ENCODE data around the gene SLC43A3. TPM values are rescaled to one million over a fixed set of nuclear protein-coding genes. Genes with fewer than 3 reads are reported as not detected.
"Not testable (repeated sequence)": the region's sequence is repeated elsewhere in the genome, so short reads cannot be mapped to it uniquely, and the experiment has no call there.

The SLC43A3 gene
- total and polyA plus RNA-seq, 2 donors (not counting 3 experiments of a cell fraction or from before 2014, with no cell fraction given), result 68.9 to 104 TPM

- dilution Hi-C loops (cut with MboI; ENCODE audit: extremely low pct_ligation_motif_present, low sequenced_read_pairs), result not testable (repeated sequence)
Observed at GRCh38 chr11:57361420-57361819, 65.5 kb downstream of the SLC43A3 start.

GRCh38 chr11:57360991-57361390 is 65.9 kb downstream of the SLC43A3 start:
- Histone ChIP-seq H3K9ac (replicated peaks; ENCODE audit: extremely low read depth, insufficient read depth, low read length) (no peak overlapping the region), H3K27ac (ENCODE audit: insufficient read depth, low read depth, low read length) (no peak overlapping the region), H3K4me2 (ENCODE audit: insufficient read depth, low read length) (no peak overlapping the region), H3K27me3 (ENCODE audit: control insufficient read depth in 2 of 2, insufficient read depth in 2 of 2, low read length in 2 of 2) (peaks cover 0 to 7% of the 10 kb centered on the region in 2 experiments), H3K9me3 (replicated peaks; ENCODE audit: control insufficient read depth, insufficient read depth, low read length) (no peaks in the 10 kb centered on the region), H3K79me2 (ENCODE audit: control insufficient read depth, insufficient read depth, low read length) (no peaks in the 10 kb centered on the region), H3K9me1 (replicated peaks; ENCODE audit: control insufficient read depth, extremely low read depth, insufficient read depth, low read length) (no peaks in the 10 kb centered on the region), H2AFZ (ENCODE audit: low read depth, low read length) (no peak overlapping the region), H3K4me3 (replicated peaks in 1 of 3; ENCODE audit: insufficient read depth in 1 of 3, low read depth in 1 of 3, low read length in 3 of 3) (no peak overlapping the region), H4K20me1 (replicated peaks; ENCODE audit: control insufficient read depth, extremely low read depth, insufficient read depth, low read length) (no peaks in the 10 kb centered on the region), H3K36me3 (ENCODE audit: control insufficient read depth in 2 of 2, extremely low read depth in 1 of 2, insufficient read depth in 2 of 2, low read length in 2 of 2) (no peaks in the 10 kb centered on the region), H3K4me1 (ENCODE audit: control insufficient read depth, extremely low read depth, insufficient read depth, low read length) (no peaks in the 10 kb centered on the region)
- ChIA-PET CTCF (interaction anchor here (0.8 to 1.4 kb wide), 7 partner anchors 9 to 132 kb away, joined by 3 to 5 read pairs (median 3); partner anchors contain the start of gene RTN4RL2), POLR2A (no interaction called here)
- FAIRE-seq (no peak), DNase-seq (ENCODE audit: low read depth, low spot score) (no peak)
- TF ChIP-seq JUN (IDR thresholded peaks at IDR 0.05; ENCODE audit: borderline replicate concordance, insufficient read depth, insufficient read length, low read depth) (no peak), POLR2A (IDR thresholded peaks at IDR 0.05; ENCODE audit: low read depth, low read length) (no peak), CTCF (IDR thresholded peaks at IDR 0.05; ENCODE audit: extremely low read depth in 1 of 2, insufficient read depth in 1 of 2, low read depth in 1 of 2, low read length in 2 of 2) (no peak), EZH2 (IDR thresholded peaks at IDR 0.05; ENCODE audit: borderline replicate concordance, low read depth, low read length, severe bottlenecking) (no peak), POLR2AphosphoS5 (IDR thresholded peaks at IDR 0.05; ENCODE audit: insufficient read depth, low read depth, low read length) (no peak), MYC (IDR thresholded peaks at IDR 0.05; ENCODE audit: low read depth, low read length) (no peak), FOS (IDR thresholded peaks at IDR 0.05; ENCODE audit: borderline replicate concordance, insufficient read depth, low read length) (no peak), GATA2 (IDR thresholded peaks at IDR 0.05; ENCODE audit: insufficient read depth, insufficient read length, low read depth, low read length) (no peak), MAX (IDR thresholded peaks at IDR 0.05; ENCODE audit: insufficient read depth, insufficient read length) (no peak)
- intact Hi-C loops (cut with micrococcal nuclease) (no loop called here), dilution Hi-C loops (cut with MboI; ENCODE audit: extremely low pct_ligation_motif_present, low sequenced_read_pairs) (no loop called here)
- no TSS peak for BruUV-seq (replicated peaks)

More at GRCh38 chr11:57361420-57361819, 65.5 kb downstream of the SLC43A3 start:
- H3K9me1 ChIP-seq (replicated peaks; ENCODE audit: control insufficient read depth, extremely low read depth, insufficient read depth, low read length); H3K4me3 ChIP-seq (replicated peaks in 1 of 3; ENCODE audit: insufficient read depth in 1 of 3, low read depth in 1 of 3, low read length in 3 of 3); H3K27me3 ChIP-seq (ENCODE audit: control insufficient read depth in 2 of 2, insufficient read depth in 2 of 2, low read length in 2 of 2); H3K9ac ChIP-seq (replicated peaks; ENCODE audit: extremely low read depth, insufficient read depth, low read length); H3K4me1 ChIP-seq (ENCODE audit: control insufficient read depth, extremely low read depth, insufficient read depth, low read length); H3K4me2 ChIP-seq (ENCODE audit: insufficient read depth, low read length); H3K36me3 ChIP-seq (ENCODE audit: control insufficient read depth in 2 of 2, extremely low read depth in 1 of 2, insufficient read depth in 2 of 2, low read length in 2 of 2); POLR2A ChIA-PET; H4K20me1 ChIP-seq (replicated peaks; ENCODE audit: control insufficient read depth, extremely low read depth, insufficient read depth, low read length); intact Hi-C loops (cut with micrococcal nuclease); DNase-seq (ENCODE audit: low read depth, low spot score); H3K9me3 ChIP-seq (replicated peaks; ENCODE audit: control insufficient read depth, insufficient read depth, low read length); H2AFZ ChIP-seq (ENCODE audit: low read depth, low read length); BruUV-seq (replicated peaks); FAIRE-seq; H3K79me2 ChIP-seq (ENCODE audit: control insufficient read depth, insufficient read depth, low read length); H3K27ac ChIP-seq (ENCODE audit: insufficient read depth, low read depth, low read length): not testable (repeated sequence)
- CTCF ChIA-PET, result interaction anchor here (1.1 to 1.4 kb wide), 2 partner anchors 18 to 96 kb away, joined by 3 to 5 read pairs; no protein-coding TSS in a partner anchor
